ENCODE results near the gene CCSER1. TPM values are rescaled to one million over a fixed set of nuclear protein-coding genes. Genes with fewer than 3 reads are reported as not detected.
A peak's percentile ranks its signal among the peaks of the same experiment; 100 is the strongest.

CCSER1 gene
- total RNA-seq, 3 donors from 2014 or later (not counting 1 experiment from before 2014, with no cell fraction given): 0.87 to 1.1 (median 1.1) TPM

DNA sequence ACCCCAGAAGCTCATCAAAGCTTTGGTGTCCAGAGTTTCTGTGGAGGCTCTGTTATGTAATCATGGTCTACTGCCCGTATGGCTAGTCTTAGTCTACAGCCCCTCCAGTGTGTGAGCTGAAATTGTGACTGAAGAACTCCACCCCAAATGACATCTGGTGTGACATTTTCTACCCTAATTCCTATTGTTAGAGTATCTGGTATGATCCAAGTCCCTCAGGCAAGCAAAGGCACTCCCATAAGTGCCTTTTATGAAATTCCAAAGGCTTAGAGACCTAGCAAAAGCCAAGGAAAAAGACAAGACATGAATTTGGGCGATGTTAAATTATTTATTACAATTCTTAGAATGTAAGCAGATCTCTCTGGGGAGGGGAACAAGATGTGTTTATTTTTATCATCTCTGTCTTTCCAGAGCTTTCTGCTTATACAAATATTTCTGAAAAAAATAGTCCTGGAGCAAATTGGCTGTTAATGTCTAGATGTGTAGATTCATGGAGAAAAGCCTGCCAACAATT, 417.4 kb downstream of the CCSER1 start:
- no peaks in the 10 kb centered on the region for H3K27me3 ChIP-seq (ENCODE audit: control insufficient read depth, insufficient read depth, low read length)
- no peak overlapping the region for H3K4me3 Mint-ChIP-seq
- TF ChIP-seq, protein P1, sequence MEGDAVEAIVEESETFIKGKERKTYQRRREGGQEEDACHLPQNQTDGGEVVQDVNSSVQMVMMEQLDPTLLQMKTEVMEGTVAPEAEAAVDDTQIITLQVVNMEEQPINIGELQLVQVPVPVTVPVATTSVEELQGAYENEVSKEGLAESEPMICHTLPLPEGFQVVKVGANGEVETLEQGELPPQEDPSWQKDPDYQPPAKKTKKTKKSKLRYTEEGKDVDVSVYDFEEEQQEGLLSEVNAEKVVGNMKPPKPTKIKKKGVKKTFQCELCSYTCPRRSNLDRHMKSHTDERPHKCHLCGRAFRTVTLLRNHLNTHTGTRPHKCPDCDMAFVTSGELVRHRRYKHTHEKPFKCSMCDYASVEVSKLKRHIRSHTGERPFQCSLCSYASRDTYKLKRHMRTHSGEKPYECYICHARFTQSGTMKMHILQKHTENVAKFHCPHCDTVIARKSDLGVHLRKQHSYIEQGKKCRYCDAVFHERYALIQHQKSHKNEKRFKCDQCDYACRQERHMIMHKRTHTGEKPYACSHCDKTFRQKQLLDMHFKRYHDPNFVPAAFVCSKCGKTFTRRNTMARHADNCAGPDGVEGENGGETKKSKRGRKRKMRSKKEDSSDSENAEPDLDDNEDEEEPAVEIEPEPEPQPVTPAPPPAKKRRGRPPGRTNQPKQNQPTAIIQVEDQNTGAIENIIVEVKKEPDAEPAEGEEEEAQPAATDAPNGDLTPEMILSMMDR (IDR thresholded peaks at IDR 0.05): no peak
- no peaks in the 10 kb centered on the region for H3K9me3 Mint-ChIP-seq
- no peaks in the 10 kb centered on the region for H3K4me1 Mint-ChIP-seq
- DNase-seq (no peak), ATAC-seq (no peak)
- no peaks in the 10 kb centered on the region for H3K9me3 ChIP-seq (ENCODE audit: control insufficient read depth, insufficient read depth, low read length)
- no peaks in the 10 kb centered on the region for H3K36me3 ChIP-seq (ENCODE audit: control insufficient read depth, insufficient read depth, low read length)
- H3K4me1 ChIP-seq (ENCODE audit: control insufficient read depth, insufficient read depth, low read length): no peaks in the 10 kb centered on the region
- no peak overlapping the region for H3K4me3 ChIP-seq (ENCODE audit: low read length)
- no peaks in the 10 kb centered on the region for H3K36me3 Mint-ChIP-seq
- H3K27ac Mint-ChIP-seq: no peak overlapping the region
- 80% methylated on average over 1 of the region's 2 CpGs for WGBS (ENCODE audit: insufficient coverage)
- H3K27ac ChIP-seq (ENCODE audit: low read length): no peak overlapping the region
- intact Hi-C loops (cut with micrococcal nuclease): no loop called here
- no peaks in the 10 kb centered on the region for H3K27me3 Mint-ChIP-seq (ENCODE audit: low read depth in 2 of 2)

DNA sequence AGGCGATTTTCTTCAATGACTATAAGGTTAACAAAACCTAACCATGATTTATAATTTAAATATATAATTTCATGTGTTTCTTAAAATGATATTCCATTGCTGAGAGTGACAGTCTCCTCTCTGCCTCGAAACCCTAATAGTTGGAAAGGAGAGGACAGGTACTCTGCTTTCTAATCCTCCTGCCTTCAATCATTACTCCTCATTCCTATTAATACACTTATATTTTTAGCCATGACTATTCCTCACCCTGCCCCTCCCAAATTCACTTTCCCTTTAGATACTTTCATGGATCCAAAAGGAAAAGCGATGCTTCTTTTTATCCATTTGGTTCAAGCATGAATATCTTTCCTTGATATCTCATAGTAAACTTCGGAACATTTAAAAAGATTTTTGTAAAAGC, 418.2 kb downstream of the CCSER1 start:
- H3K4me1 Mint-ChIP-seq: no peaks in the 10 kb centered on the region
- Histone ChIP-seq H3K9me3 (ENCODE audit: control insufficient read depth, insufficient read depth, low read length) (no peaks in the 10 kb centered on the region), H3K4me1 (ENCODE audit: control insufficient read depth, insufficient read depth, low read length) (no peaks in the 10 kb centered on the region), H3K36me3 (ENCODE audit: control insufficient read depth, insufficient read depth, low read length) (no peaks in the 10 kb centered on the region), H3K27me3 (ENCODE audit: control insufficient read depth, insufficient read depth, low read length) (no peaks in the 10 kb centered on the region), H3K4me3 (ENCODE audit: low read length) (no peak overlapping the region), H3K27ac (ENCODE audit: low read length) (no peak overlapping the region)
- WGBS (ENCODE audit: insufficient coverage): 75% methylated on average over 1 of the region's 4 CpGs
- TF ChIP-seq, protein P1 (IDR thresholded peaks at IDR 0.05): no peak
- H3K27ac Mint-ChIP-seq: no peak overlapping the region
- no peaks in the 10 kb centered on the region for H3K36me3 Mint-ChIP-seq
- no peaks in the 10 kb centered on the region for H3K9me3 Mint-ChIP-seq
- DNase-seq (no peak), ATAC-seq (no peak)
- no peaks in the 10 kb centered on the region for H3K27me3 Mint-ChIP-seq (ENCODE audit: low read depth in 2 of 2)
- no peak overlapping the region for H3K4me3 Mint-ChIP-seq
- intact Hi-C loops (cut with micrococcal nuclease): no loop called here

DNA sequence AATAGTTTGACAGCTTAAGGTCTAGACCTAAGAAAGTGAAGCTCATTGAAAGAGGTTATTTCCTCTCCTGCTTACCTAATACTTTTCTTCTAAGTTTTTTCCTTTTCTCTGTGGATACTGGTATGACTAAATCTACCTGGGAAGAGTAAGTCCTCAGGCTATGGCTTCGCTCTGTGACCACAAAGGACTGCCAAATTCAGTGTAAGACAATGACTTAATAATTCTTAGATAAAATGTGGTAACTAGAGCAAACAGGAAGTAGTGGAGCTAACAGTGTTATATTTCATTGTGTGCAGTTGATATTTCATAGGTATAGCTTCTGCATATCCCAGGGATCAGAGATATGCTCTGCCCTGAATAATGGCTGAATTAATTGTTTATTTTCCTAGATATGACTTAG, 418.9 kb downstream of the CCSER1 start:
- H3K9me3 ChIP-seq (ENCODE audit: control insufficient read depth, insufficient read depth, low read length): no peaks in the 10 kb centered on the region
- H3K36me3 ChIP-seq (ENCODE audit: control insufficient read depth, insufficient read depth, low read length): no peaks in the 10 kb centered on the region
- Mint-ChIP-seq H3K36me3 (no peaks in the 10 kb centered on the region), H3K27me3 (ENCODE audit: low read depth in 2 of 2) (no peaks in the 10 kb centered on the region), H3K27ac (no peak overlapping the region), H3K9me3 (no peaks in the 10 kb centered on the region), H3K4me3 (no peak overlapping the region), H3K4me1 (no peaks in the 10 kb centered on the region)
- no peak overlapping the region for H3K27ac ChIP-seq (ENCODE audit: low read length)
- WGBS (ENCODE audit: insufficient coverage): 0% methylated on average over 1 of the region's 1 CpG
- ATAC-seq (peak in 1 of 3 donors; percentile 22), DNase-seq (no peak)
- H3K27me3 ChIP-seq (ENCODE audit: control insufficient read depth, insufficient read depth, low read length): no peaks in the 10 kb centered on the region
- TF ChIP-seq, protein P1 (IDR thresholded peaks at IDR 0.05): no peak
- intact Hi-C loops (cut with micrococcal nuclease): no loop called here
- H3K4me3 ChIP-seq (ENCODE audit: low read length): no peak overlapping the region
- H3K4me1 ChIP-seq (ENCODE audit: control insufficient read depth, insufficient read depth, low read length): no peaks in the 10 kb centered on the region

DNA sequence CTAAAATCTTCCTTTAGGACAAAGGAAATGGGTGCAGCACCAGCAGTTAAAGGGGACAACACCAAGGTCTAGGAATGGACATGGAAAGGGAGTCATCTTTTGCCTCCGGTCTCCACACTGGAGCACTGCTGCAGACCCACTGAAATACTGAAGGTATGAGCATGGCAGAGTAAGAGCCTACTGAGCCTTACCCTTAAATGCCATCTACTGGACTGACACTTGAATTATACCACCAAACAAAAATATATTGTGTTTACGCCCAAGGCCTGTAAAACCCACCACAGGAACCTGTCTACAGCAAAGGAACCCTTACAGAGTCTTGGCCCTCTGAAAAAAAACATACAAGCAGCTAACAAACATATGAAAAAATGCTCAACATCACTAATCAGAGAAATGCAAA, 443.4 kb downstream of the CCSER1 start:
- Mint-ChIP-seq H3K27ac (no peak overlapping the region), H3K9me3 (peaks cover 14 to 15% of the 10 kb centered on the region in 2 donors), H3K4me3 (no peak overlapping the region), H3K4me1 (no peaks in the 10 kb centered on the region), H3K36me3 (peaks cover 7% of the 10 kb centered on the region), H3K27me3 (ENCODE audit: low read depth in 2 of 2) (no peaks in the 10 kb centered on the region)
- intact Hi-C loops (cut with micrococcal nuclease): no loop called here
- no peaks in the 10 kb centered on the region for H3K36me3 ChIP-seq (ENCODE audit: control insufficient read depth, insufficient read depth, low read length)
- H3K27me3 ChIP-seq (ENCODE audit: control insufficient read depth, insufficient read depth, low read length): no peaks in the 10 kb centered on the region
- DNase-seq (no peak), ATAC-seq (no peak)
- no peak overlapping the region for H3K4me3 ChIP-seq (ENCODE audit: low read length)
- 87% methylated on average over 2 of the region's 2 CpGs for WGBS (ENCODE audit: insufficient coverage)
- no peaks in the 10 kb centered on the region for H3K4me1 ChIP-seq (ENCODE audit: control insufficient read depth, insufficient read depth, low read length)
- TF ChIP-seq, protein P1 (IDR thresholded peaks at IDR 0.05): no peak
- peaks cover 8% of the 10 kb centered on the region for H3K9me3 ChIP-seq (ENCODE audit: control insufficient read depth, insufficient read depth, low read length)
- H3K27ac ChIP-seq (ENCODE audit: low read length): no peak overlapping the region
